Measurements from ENCODE around the gene EME1. TPM values are rescaled to one million over a fixed set of nuclear protein-coding genes. Genes with fewer than 3 reads are reported as not detected.

EME1 gene
- total RNA-seq, 3 donors from 2014 or later, result 0.29 to 2.0 (median 0.64) TPM

GRCh38 chr17:50381260-50381815 lies 8.3 kb downstream of the EME1 start:
- TF ChIP-seq CTCF (IDR thresholded peaks at IDR 0.05) (no peak), POLR2AphosphoS5 (IDR thresholded peaks at IDR 0.05) (no peak), POLR2A (IDR thresholded peaks at IDR 0.05) (no peak)
- no peaks in the 10 kb centered on the region for H3K9me3 ChIP-seq
- intact Hi-C loops (cut with DNase I; ENCODE audit: low total_unique reads), result no loop called here
- no peaks in the 10 kb centered on the region for H3K4me1 ChIP-seq
- peaks cover 12% of the 10 kb centered on the region for H3K36me3 ChIP-seq
- H3K27me3 ChIP-seq, result no peaks in the 10 kb centered on the region
- H3K27ac ChIP-seq, result no peak overlapping the region
- no peak for DNase-seq (ENCODE audit: low spot score in 2 of 2)
- no peak overlapping the region for H3K4me3 ChIP-seq

- Histone ChIP-seq H3K4me3 (no peak overlapping the region), H3K9me3 (no peaks in the 10 kb centered on the region), H3K36me3 (peaks cover 12% of the 10 kb centered on the region), H3K27me3 (no peaks in the 10 kb centered on the region), H3K4me1 (no peaks in the 10 kb centered on the region), H3K27ac (no peak overlapping the region)
- intact Hi-C loops (cut with DNase I; ENCODE audit: low total_unique reads), result no loop called here
- DNase-seq (ENCODE audit: low spot score in 2 of 2), result no peak
- TF ChIP-seq POLR2AphosphoS5 (IDR thresholded peaks at IDR 0.05), result no peak
- TF ChIP-seq POLR2A (IDR thresholded peaks at IDR 0.05), result no peak
- TF ChIP-seq CTCF (IDR thresholded peaks at IDR 0.05), result no peak
Measured at GRCh38 chr17:50381920-50382319, 8.9 kb downstream of the EME1 start.

- Histone ChIP-seq H3K27ac (no peak overlapping the region), H3K27me3 (no peaks in the 10 kb centered on the region), H3K4me3 (no peak overlapping the region), H3K4me1 (no peaks in the 10 kb centered on the region), H3K36me3 (peaks cover 12% of the 10 kb centered on the region), H3K9me3 (no peaks in the 10 kb centered on the region)
- intact Hi-C loops (cut with DNase I; ENCODE audit: low total_unique reads), result no loop called here
- TF ChIP-seq POLR2AphosphoS5 (IDR thresholded peaks at IDR 0.05), result no peak
- no peak for TF ChIP-seq CTCF (IDR thresholded peaks at IDR 0.05)
- TF ChIP-seq POLR2A (IDR thresholded peaks at IDR 0.05), result no peak
- DNase-seq (ENCODE audit: low spot score in 2 of 2), result no peak
Measured at GRCh38 chr17:50382931-50383330, 9.9 kb downstream of the EME1 start.

GRCh38 chr17:50386510-50386909 lies 13.5 kb downstream of the EME1 start:
- Histone ChIP-seq H3K9me3 (no peaks in the 10 kb centered on the region), H3K36me3 (peaks cover 15% of the 10 kb centered on the region), H3K4me1 (no peaks in the 10 kb centered on the region), H3K27me3 (no peaks in the 10 kb centered on the region), H3K4me3 (no peak overlapping the region), H3K27ac (no peak overlapping the region)
- DNase-seq (ENCODE audit: low spot score in 2 of 2), result no peak
- TF ChIP-seq POLR2AphosphoS5 (IDR thresholded peaks at IDR 0.05) (no peak), CTCF (IDR thresholded peaks at IDR 0.05) (no peak), POLR2A (IDR thresholded peaks at IDR 0.05) (no peak)
- intact Hi-C loops (cut with DNase I; ENCODE audit: low total_unique reads), result no loop called here

GRCh38 chr17:50388728-50389127 lies 15.7 kb downstream of the EME1 start:
- Histone ChIP-seq H3K27ac (no peak overlapping the region), H3K9me3 (no peaks in the 10 kb centered on the region), H3K4me3 (no peak overlapping the region), H3K4me1 (no peaks in the 10 kb centered on the region), H3K36me3 (peaks cover 26% of the 10 kb centered on the region), H3K27me3 (no peaks in the 10 kb centered on the region)
- no peak for DNase-seq (ENCODE audit: low spot score in 2 of 2)
- TF ChIP-seq POLR2AphosphoS5 (IDR thresholded peaks at IDR 0.05) (no peak), CTCF (IDR thresholded peaks at IDR 0.05) (no peak), POLR2A (IDR thresholded peaks at IDR 0.05) (no peak)
- intact Hi-C loops (cut with DNase I; ENCODE audit: low total_unique reads), result no loop called here
